Measurements from ENCODE around the gene FLNB. TPM values are rescaled to one million over a fixed set of nuclear protein-coding genes. Genes with fewer than 3 reads are reported as not detected.
A peak's percentile ranks its signal among the peaks of the same experiment; 100 is the strongest.

FLNB gene
- total RNA-seq, 1 experiment from 2014 or later, result 83.4 TPM

DNA sequence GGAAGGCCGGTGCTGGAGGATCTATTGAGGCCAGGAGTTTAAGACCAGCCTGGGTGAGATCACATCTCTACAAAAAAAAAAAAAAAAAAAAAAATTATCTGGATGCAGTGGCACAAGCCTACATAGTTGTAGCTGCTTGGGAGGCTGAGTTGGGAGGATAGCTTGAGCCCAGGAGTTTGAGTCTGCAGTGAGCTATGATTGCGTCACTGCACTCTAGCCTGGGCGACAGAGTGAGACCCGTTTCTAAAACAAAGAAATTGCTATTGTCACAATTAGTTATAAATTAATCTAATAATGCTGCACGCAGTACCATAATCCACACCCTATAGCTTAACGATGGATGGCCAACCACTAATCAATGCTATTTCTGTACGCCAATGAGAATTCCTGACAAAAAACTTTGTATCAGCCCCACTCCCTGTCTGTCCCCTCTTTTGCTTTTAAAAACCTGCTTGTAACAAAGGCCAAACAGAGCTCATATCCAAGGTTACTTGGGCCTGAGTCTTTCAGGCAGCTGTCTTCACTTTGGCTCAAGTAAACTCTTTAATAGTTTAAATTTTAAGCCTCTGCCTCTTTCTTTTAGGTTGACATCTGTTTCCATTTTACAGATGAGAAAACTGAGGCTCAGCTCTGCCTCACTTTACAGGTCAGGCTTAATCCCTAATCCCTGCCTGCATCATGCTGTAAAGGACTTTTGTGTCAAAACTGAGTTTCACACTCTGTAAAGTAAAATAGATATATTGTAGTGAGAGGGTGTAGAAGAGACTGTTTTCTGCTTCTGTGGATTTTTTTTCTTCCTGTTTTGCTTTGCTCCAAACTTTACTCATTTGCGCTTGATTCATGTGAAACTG, 10.9 kb downstream of the FLNB start:
- Histone ChIP-seq H2BK20ac (ENCODE audit: low read depth, low read length, poor library complexity, severe bottlenecking) (no peak overlapping the region), H3T11ph (ENCODE audit: low read length) (no peak overlapping the region), H4K5ac (ENCODE audit: insufficient read length, low read depth, low read length) (no peak overlapping the region), H3K56ac (ENCODE audit: insufficient read length, low read depth, low read length) (no peak overlapping the region), H3K9me3 (ENCODE audit: control insufficient read depth, low read depth, low read length) (no peaks in the 10 kb centered on the region), H2AK5ac (ENCODE audit: insufficient read length, low read length) (no peak overlapping the region), H3K4me2 (ENCODE audit: insufficient read depth, insufficient read length, low read length) (no peak overlapping the region), H3K9ac (ENCODE audit: extremely low read depth, insufficient read length, low read length) (no peak overlapping the region), H2AFZ (ENCODE audit: low read length) (no peak overlapping the region), H4K8ac (replicated peaks; ENCODE audit: insufficient read length, low read depth, low read length) (no peak overlapping the region), H2BK5ac (ENCODE audit: insufficient read length, low read length) (no peak overlapping the region), H3K14ac (ENCODE audit: insufficient read depth, low read length) (no peak overlapping the region), H3K23ac (ENCODE audit: insufficient read length, low read depth, low read length) (no peak overlapping the region), H3K79me2 (ENCODE audit: insufficient read depth, low read length) (peaks cover 25% of the 10 kb centered on the region; the same call in 1 of the 2 replicates), H3K23me2 (ENCODE audit: insufficient read length, low read depth, low read length, poor library complexity, severe bottlenecking) (no peaks in the 10 kb centered on the region), H3K4ac (ENCODE audit: low read depth, low read length) (no peak overlapping the region), H3K4me1 (ENCODE audit: insufficient read depth, low read length) (peaks cover 20% of the 10 kb centered on the region; the same call in 1 of the 2 replicates), H3K27me3 (ENCODE audit: insufficient read depth, low read length) (no peaks in the 10 kb centered on the region), H2BK15ac (ENCODE audit: low read depth, low read length) (no peak overlapping the region), H4K20me1 (ENCODE audit: control insufficient read depth, insufficient read depth, insufficient read length) (no peaks in the 10 kb centered on the region), H3K79me1 (ENCODE audit: insufficient read depth, low read depth, low read length, poor library complexity, severe bottlenecking) (peaks cover 5% of the 10 kb centered on the region), H3K18ac (ENCODE audit: insufficient read length, low read depth, low read length) (peak overlapping the region; percentile 20), H4K91ac (ENCODE audit: insufficient read length, low read depth, low read length) (no peak overlapping the region), H3K27ac (ENCODE audit: insufficient read length, low read depth, low read length) (no peak overlapping the region), H2BK120ac (ENCODE audit: low read depth, low read length, poor library complexity, severe bottlenecking) (no peak overlapping the region), H2BK12ac (ENCODE audit: insufficient read length, low read depth, low read length) (no peak overlapping the region)
- no peak overlapping the region; a peak in 1 of 5 replicates for H3K4me3 Mint-ChIP-seq
- H3K9me3 Mint-ChIP-seq, result no peaks in the 10 kb centered on the region; a peak in 1 of 5 replicates
- WGBS (ENCODE audit: extremely low coverage, insufficient read length, low lambda C conversion rate), result no CpG with 5 or more reads among the region's 8 CpGs
- peaks cover 55 to 62% of the 10 kb centered on the region in 2 experiments for H3K4me1 Mint-ChIP-seq
- DNase-seq, result no peak
- H3K27ac Mint-ChIP-seq, result peak overlapping the region; percentile 97 to 99 (median 99); a peak in 6 of 7 replicates
- peaks cover 0 to 2% (median 0%) of the 10 kb centered on the region in 3 experiments; a peak in 3 of 7 replicates for H3K36me3 Mint-ChIP-seq (ENCODE audit: insufficient read depth in 1 of 3, low read depth in 3 of 3)
- H3K27me3 Mint-ChIP-seq (ENCODE audit: low read depth), result no peaks in the 10 kb centered on the region; the same call in 1 of the 2 replicates
- TF ChIP-seq, protein P1, sequence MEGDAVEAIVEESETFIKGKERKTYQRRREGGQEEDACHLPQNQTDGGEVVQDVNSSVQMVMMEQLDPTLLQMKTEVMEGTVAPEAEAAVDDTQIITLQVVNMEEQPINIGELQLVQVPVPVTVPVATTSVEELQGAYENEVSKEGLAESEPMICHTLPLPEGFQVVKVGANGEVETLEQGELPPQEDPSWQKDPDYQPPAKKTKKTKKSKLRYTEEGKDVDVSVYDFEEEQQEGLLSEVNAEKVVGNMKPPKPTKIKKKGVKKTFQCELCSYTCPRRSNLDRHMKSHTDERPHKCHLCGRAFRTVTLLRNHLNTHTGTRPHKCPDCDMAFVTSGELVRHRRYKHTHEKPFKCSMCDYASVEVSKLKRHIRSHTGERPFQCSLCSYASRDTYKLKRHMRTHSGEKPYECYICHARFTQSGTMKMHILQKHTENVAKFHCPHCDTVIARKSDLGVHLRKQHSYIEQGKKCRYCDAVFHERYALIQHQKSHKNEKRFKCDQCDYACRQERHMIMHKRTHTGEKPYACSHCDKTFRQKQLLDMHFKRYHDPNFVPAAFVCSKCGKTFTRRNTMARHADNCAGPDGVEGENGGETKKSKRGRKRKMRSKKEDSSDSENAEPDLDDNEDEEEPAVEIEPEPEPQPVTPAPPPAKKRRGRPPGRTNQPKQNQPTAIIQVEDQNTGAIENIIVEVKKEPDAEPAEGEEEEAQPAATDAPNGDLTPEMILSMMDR (conservative IDR thresholded peaks at IDR 0.05), result no peak

All from H9 (cell line).